GM12873 (cell line): ENCODE data around the gene LYZ.

ENCODE experiments used
- CTCF ChIP-seq: IDR thresholded peaks from 2 replicates; pipeline ENCODE4 v1.5.1; 2012; ENCODE audit warnings: low read depth, mild to moderate bottlenecking, moderate library complexity, low read length, control low read depth; ENCODE audit not compliant: insufficient read depth; ENCODE audit errors: missing control alignments

Gene LYZ

GRCh38 chr12:69360348-69360672, 12.1 kb downstream of the LYZ start:
- no peak for TF ChIP-seq CTCF

- no peak for TF ChIP-seq CTCF
Measured at GRCh38 chr12:69366796-69367195, 18.6 kb downstream of the LYZ start.

- no peak for TF ChIP-seq CTCF
Measured at GRCh38 chr12:69368171-69368570, 20.0 kb downstream of the LYZ start.

- TF ChIP-seq CTCF: no peak
Measured at GRCh38 chr12:69383074-69383473, 34.9 kb downstream of the LYZ start.

GRCh38 chr12:69385038-69385437, 36.9 kb downstream of the LYZ start:
- no peak for TF ChIP-seq CTCF

- TF ChIP-seq CTCF: no peak
Measured at GRCh38 chr12:69386921-69387320, 38.7 kb downstream of the LYZ start.

- TF ChIP-seq CTCF: peak; percentile 45
Measured at GRCh38 chr12:69388371-69388770, 40.2 kb downstream of the LYZ start.

GRCh38 chr12:69389831-69390230, 41.6 kb downstream of the LYZ start:
- no peak for TF ChIP-seq CTCF
